GM12873 (cell line): Measurements from ENCODE around the gene NANS.

Experiments used
- CTCF ChIP-seq: IDR thresholded peaks from 2 replicates; pipeline ENCODE4 v1.5.1; 2012; ENCODE audit warnings: low read depth, mild to moderate bottlenecking, moderate library complexity, low read length, control low read depth; ENCODE audit not compliant: insufficient read depth; ENCODE audit errors: missing control alignments

The NANS gene

GRCh38 chr9:98120476-98120875 lies 63.9 kb downstream of the NANS start:
- TF ChIP-seq CTCF, result no peak

GRCh38 chr9:98121058-98121457 lies 64.5 kb downstream of the NANS start:
- no peak for TF ChIP-seq CTCF

GRCh38 chr9:98124637-98125426 lies 68.3 kb downstream of the NANS start:
- TF ChIP-seq CTCF, result no peak

GRCh38 chr9:98127226-98127625 lies 70.7 kb downstream of the NANS start:
- TF ChIP-seq CTCF, result no peak

- no peak for TF ChIP-seq CTCF
Measured at GRCh38 chr9:98128316-98128715, 71.8 kb downstream of the NANS start.

GRCh38 chr9:98129451-98129881 lies 72.9 kb downstream of the NANS start:
- TF ChIP-seq CTCF, result no peak

GRCh38 chr9:98130576-98131228 lies 74.2 kb downstream of the NANS start:
- no peak for TF ChIP-seq CTCF
